HG02840 (cell line): ENCODE data around the gene PRRG4.
"Not testable (repeated sequence)": the region's sequence is repeated elsewhere in the genome, so short reads cannot be mapped to it uniquely, and the experiment has no call there.

Source experiments
- ATAC-seq: cut with Tn5 transposase; IDR thresholded peaks from one replicate; pipeline ENCODE4 v1.9.1; 2021; ENCODE audit warnings: mild to moderate bottlenecking, moderate library complexity, moderate number of reproducible peaks; ENCODE audit not compliant: unreplicated experiment, low FRiP score

PRRG4 gene

GRCh38 chr11:32883421-32883820 lies 53.7 kb downstream of the PRRG4 start:
- ATAC-seq = no peak

DNA sequence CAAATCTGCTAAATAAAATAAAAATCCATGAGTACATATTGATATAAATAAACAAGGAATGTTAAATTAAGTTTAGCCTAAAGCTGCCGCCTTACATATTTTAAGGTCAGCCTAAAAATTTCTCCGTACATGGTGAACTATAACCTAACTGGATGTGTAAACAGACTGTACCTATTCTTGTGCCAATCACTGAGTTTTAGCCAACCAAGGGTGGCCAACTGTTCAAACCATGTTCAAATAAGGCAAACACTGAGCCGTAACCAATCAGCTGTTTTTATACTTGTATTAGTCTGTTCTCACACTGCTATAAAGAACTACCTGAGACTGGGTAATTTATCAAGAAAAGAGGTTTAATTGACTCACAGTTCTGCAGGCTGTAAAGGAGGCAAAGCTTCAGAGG lies 54.3 kb downstream of the PRRG4 start:
- no peak for ATAC-seq

DNA sequence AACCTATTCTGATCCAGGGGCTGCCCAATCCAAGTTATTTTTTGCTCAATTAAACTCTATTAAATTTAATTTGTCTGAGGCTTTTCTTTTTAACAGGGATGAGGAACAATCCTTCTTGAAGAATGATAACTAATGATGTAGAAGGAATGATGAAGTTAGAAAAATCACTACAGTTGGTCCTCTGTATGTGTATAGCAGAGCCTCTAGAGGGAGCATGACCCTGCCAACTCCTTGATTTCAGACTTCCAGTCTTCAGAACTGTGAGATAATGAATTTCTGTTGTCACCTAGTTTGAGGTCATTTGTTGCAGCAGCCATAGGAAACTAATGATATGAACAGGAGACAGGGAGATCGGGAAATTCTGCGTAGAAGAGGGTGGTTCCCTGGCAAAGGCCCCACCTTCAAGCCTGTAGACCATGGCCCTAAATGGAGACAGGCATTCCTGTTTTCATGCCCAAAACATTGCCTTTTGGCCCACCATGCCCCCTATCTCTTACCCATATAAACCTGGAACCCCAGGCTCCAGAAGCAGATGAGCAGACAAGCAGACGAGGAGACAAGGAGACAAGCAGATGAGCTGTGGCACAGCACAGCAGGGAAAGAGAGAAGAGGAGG lies 55.1 kb downstream of the PRRG4 start:
- no peak for ATAC-seq

GRCh38 chr11:32885556-32885955 lies 55.8 kb downstream of the PRRG4 start:
- no peak for ATAC-seq

- no peak for ATAC-seq
Observed at GRCh38 chr11:32886180-32886579, 56.5 kb downstream of the PRRG4 start.

DNA sequence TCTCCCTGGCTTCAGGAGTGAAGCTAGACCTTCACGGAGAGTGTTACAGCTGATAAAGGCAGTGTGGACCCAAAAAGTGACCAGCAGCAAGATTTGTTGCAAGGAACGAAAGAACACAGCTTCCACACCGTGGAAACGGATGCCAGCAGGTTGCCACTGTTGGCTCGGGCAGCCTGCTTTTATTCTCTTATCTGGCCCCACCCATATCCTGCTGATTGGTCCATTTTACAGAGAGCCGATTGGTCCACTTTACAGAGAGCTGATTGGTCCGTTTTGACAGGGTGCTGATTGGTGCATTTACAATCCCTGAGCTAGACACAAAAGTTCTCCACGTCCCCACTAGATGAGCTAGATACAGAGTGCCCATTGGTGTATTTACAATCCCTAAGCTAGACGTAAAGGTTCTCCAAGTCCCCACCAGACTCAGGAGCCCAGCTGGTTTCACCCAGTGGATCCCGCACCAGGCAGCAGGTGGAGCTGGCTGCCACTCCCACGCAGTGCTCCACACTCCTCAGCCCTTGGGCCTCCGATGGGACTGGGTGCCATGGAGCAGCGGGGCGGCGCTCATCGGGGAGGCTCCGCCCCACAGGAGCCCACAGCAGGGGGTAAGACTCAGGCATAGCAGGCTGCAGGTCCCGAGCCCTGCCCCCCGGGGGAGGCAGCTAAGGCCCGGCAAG lies 58.1 kb downstream of the PRRG4 start:
- not testable (repeated sequence) for ATAC-seq

DNA sequence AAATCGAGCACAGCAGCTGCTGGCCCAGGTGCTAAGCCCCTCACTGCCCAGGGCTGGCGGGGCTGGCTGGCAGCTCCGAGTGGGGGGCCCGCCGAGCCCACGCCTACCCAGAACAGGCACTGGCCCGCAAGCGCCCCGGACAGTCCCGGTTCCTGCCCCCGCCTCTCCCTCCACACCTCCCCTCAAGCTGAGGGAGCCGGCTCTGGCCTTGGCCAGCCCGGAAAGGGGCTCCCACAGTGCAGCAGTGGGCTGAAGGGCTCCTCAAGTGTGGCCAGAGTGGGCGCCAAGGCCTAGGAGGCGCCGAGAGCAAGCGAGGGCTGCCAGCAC lies 58.6 kb downstream of the PRRG4 start:
- ATAC-seq = not testable (repeated sequence)

- no peak for ATAC-seq
Observed at GRCh38 chr11:32888805-32889204, 59.1 kb downstream of the PRRG4 start.

DNA sequence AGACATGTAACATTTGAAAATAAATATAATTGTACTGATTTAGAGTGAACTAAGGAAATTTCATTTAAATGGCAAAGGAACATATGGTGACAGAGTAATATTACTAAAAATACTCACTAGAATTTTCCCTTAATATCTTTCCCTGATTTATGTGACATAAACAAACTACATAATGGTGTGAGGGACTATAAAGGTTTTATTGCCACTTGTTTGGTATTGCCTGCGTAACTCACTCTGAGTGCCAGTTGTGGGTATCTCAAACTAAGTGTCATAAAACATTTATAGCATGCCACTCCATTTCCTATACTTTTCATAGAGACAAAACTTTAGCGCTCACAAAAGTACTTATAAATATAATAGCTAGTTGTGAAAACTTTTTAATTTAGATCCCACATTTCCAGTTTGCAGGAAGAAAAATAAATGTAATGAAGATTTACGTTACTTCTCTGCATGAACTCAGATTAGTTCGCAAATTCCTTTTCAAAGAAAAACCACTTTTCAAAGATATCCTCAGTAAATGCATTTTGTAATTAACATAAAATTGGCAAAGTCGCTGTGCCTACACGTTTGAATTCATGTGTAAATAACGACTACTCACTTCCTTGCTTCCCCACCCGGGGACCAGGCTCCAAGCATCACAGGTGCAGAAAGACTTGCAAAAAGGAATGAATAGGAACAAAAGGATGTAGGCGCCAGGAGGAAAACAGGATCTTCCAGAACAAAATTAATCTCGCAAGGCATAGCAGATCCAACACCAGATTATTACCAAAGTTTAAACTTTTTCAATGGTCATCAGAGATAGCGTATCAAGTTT lies 61.3 kb downstream of the PRRG4 start:
- no peak for ATAC-seq

DNA sequence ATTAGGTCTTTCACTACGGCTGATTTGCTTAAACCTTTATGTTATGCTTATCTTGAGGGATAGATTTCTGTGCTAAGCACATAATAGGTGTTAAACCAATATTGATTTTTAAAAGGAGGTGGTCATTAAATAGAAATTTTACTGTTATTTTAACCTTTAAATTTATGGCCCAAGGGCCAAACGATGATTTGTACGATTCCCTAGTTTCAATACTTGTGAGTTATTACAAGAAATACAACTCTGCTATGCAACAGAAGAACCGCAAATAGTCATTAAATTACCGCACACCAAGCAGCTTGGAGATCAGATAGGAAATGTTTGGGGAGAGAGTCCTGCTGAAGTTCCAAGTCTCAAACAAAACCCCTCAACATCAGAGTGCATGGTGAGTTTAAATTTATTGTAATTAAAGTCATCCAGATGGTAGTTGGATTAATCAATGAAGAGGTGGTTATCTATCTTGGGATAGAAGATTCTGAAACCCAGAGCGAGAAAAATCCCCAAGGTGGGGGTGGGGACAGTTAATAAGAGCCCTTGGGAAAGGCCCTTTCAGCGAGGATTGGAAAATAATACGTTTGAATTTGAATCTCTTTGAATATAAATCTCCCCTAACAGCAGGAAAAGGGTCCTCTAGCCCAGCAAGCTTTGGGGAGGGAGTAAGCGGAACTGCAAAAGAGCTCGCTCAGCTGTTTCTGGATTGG lies 62.1 kb downstream of the PRRG4 start:
- no peak for ATAC-seq

DNA sequence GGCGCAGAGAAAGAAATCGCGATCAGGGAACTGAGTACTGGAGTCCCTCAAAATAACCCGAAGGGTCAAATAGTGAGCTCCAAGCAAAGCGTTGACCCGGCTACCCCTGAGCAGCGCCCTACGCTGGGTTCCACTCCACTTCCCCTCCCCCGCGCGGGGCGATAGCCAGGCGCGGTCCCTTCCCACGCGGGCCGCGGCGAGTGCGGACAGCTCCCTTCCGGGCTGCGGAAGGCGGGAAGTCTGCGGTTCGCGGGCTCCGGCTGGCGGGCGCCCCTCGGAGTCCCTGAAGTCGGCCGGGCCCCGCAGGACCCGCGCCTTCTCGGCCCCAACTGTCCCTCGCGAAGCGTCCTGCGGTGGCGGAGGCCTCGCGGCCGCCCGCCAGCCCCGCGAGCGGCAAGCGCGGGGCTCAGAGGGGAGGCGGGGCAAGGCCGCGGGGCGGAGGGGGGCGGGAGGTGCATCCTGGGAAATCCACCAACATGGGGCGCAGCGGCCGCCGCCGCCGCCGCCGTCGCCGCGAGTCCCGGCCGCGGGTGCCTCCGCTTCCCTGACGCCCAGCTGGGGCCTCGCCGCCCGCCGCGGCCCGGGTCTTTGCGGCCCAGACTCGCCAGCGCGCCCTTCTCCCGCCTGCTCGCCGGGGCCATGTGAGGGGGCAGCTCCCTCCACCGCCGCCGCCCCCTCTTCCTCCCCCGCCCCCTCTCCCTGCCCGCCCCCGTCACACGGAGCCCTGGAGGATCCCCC lies 62.8 kb downstream of the PRRG4 start, which contains the start of gene QSER1:
Gene QSER1 (plus strand): TSS at position 457 of the 738 bp plus-strand sequence. CDS start 315 bp downstream, outside the sequence.
- peak; percentile 65 for ATAC-seq

DNA sequence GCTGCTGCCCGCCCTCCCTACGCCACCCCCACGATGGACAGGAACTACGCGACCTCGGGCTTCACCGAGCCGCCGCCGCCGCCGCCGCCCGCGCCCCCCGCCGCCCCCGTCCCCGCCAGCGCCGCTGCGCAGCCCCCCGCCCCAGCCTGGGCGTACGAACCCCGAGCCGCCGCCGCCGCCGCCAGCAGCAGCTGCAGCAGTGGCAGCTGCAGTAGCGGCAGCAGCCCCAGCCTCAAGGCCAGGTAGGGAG lies 63.3 kb downstream of the PRRG4 start:
- ATAC-seq = no peak

GRCh38 chr11:32893343-32894148 lies 63.8 kb downstream of the PRRG4 start:
- peak; percentile 29 for ATAC-seq

DNA sequence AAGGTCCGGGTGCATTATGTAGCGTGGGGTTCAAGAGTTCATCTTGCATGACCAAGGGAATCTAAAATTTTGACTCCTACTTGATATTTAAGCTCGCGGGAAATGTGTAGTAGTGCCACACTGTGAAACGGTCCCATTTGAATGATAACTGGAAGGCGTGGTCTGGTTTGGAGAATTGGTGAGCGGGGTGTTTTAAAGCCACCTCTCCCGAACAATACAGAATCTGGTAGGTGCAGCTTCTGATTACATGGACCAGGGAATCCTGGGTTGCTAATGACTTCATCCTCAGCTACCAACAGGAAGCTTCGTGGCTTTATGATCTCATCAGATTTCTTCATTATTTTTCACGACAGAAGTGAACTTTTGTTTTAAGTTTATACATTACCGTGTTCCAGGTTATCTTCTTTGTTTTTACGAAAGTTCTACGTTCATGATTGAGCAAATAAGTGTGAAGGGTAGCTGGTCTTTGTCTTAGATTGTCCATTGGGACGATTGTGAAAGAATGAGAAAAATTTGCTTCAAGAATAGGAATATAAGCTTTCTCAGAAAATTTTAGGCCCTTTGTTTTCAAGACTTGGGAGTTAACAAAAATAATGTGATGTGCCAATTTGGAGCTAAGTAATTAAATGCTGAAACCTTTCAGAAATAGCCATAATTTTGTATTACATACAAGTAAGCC lies 64.6 kb downstream of the PRRG4 start:
- ATAC-seq = no peak

- no peak for ATAC-seq
Observed at GRCh38 chr11:32894921-32895320, 65.2 kb downstream of the PRRG4 start.

GRCh38 chr11:32895471-32895870 lies 65.7 kb downstream of the PRRG4 start:
- ATAC-seq = no peak

DNA sequence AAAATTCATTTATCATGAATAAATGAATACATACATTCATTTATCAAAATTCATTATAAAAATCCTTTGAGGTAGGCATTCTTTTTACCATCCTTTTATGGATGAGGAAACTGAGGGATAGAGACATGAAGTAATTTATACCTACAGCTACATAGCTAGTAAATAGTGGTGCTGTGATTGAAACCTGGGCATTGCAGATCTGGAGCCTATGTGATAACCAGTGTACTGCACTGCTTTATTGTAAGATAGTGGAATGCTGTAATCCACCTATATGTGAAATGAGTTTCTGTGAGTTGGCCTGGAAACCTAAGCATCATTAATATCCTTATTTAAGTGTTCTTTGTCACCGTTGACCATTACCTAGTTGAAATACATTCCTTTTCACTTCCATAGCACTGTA lies 67.4 kb downstream of the PRRG4 start:
- no peak for ATAC-seq

GRCh38 chr11:32899438-32899837 lies 69.7 kb downstream of the PRRG4 start:
- ATAC-seq = no peak

DNA sequence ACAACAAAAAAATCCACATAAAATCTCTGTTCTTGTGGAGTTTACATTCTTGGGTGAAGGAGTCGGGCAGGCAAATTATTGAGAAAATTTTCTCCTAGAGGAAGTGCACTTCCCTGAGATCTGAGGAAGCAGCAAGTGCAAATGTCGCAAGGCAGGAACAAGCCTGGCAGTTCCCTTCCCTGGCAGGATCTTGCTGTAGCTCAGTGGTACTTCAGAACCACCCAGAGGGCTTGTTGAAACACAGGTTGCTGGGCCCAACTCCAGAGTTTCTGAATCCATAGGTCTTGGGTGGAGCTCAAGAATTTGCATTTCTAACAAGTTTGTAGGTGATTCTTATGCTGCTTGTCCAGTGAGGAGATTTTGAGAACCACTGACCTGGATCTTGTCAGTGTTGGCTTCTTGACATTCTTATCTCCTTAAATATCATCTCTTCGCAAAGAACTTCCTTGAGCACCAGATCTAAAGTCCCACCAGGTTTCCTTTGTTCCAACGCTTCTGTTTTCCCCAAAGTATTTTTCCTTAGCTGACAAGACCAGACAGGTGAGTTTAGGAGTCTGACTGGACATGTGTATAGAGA lies 72.5 kb downstream of the PRRG4 start:
- no peak for ATAC-seq
